NCI-H2196 treated with DMSO at 0.1 percent for 48 hours (cell line): ENCODE results near the gene GOLGA3.
"Not testable (repeated sequence)": the region's sequence is repeated elsewhere in the genome, so short reads cannot be mapped to it uniquely, and the experiment has no call there.

Source experiments
- DNase-seq: peaks from one replicate; lab custom pipeline; 2025; ENCODE audit not compliant: unreplicated experiment; lab: John Stamatoyannopoulos, UW

GOLGA3 gene, protein sequence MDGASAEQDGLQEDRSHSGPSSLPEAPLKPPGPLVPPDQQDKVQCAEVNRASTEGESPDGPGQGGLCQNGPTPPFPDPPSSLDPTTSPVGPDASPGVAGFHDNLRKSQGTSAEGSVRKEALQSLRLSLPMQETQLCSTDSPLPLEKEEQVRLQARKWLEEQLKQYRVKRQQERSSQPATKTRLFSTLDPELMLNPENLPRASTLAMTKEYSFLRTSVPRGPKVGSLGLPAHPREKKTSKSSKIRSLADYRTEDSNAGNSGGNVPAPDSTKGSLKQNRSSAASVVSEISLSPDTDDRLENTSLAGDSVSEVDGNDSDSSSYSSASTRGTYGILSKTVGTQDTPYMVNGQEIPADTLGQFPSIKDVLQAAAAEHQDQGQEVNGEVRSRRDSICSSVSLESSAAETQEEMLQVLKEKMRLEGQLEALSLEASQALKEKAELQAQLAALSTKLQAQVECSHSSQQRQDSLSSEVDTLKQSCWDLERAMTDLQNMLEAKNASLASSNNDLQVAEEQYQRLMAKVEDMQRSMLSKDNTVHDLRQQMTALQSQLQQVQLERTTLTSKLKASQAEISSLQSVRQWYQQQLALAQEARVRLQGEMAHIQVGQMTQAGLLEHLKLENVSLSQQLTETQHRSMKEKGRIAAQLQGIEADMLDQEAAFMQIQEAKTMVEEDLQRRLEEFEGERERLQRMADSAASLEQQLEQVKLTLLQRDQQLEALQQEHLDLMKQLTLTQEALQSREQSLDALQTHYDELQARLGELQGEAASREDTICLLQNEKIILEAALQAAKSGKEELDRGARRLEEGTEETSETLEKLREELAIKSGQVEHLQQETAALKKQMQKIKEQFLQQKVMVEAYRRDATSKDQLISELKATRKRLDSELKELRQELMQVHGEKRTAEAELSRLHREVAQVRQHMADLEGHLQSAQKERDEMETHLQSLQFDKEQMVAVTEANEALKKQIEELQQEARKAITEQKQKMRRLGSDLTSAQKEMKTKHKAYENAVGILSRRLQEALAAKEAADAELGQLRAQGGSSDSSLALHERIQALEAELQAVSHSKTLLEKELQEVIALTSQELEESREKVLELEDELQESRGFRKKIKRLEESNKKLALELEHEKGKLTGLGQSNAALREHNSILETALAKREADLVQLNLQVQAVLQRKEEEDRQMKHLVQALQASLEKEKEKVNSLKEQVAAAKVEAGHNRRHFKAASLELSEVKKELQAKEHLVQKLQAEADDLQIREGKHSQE (N-terminal part only)

DNA sequence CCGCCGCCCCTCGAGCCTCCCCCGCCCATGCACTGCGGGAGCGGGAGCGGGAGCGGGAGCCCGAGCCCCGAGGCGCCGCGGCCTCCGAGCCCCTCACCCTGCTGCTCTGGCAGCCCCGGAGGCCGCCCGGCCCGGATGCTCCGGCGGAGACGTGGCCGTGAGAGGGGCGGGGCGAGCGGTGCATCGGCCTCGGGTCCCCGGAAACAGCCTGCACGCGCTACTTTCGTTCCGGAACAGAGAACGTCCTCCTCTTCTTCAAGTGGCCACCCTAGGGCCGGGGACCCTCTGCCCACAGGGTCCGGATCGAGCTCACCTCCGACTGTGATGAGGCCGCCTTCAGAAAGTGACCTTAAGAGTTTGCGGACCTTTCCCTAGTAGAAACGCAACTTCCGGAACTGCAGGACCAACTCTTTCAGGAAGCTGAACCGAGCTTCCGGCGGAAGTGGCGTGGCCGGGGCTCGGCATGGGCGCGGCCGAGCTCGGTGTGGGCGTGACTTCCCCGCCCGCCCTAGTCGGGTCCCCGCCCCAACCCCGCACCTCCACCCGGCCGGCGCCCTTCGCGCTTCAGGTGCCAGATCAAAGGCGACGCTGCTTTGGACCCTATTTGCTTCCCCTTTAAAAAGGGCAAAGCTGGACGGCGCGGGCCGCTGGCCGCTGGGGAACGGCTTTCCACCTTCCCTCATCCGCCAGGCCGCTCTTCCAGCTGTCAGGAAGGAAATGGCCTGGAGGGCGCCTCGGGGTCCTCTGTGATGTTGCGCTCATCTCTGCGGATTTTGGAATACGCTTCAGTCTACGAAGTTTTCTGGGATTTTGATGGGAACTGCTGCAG lies at the start of gene GOLGA3:
Gene GOLGA3, minus strand, starts transcription at position 164 of the 829 bp plus-strand sequence. CDS start 6,741 bp downstream, outside the sequence.
- DNase-seq: peak; percentile 76

DNA sequence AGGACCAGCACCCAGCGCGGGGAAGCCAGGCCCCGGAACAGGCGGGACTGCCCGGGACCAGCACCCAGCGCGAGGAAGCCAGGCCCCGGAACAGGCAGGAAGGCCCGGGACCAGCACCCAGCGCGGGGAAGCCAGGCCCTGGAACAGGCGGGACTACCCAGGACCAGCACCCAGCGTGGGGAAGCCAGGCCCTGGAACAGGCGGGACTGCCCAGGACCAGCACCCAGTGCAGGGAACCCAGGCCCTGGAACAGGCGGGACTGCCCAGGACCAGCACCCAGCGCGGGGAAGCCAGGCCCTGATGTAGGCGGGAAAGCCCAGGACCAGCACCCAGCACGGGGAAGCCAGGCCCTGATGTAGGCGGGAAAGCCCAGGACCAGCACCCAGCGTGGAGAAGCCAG lies 46.0 kb upstream of the GOLGA3 start:
- DNase-seq: not testable (repeated sequence)

DNA sequence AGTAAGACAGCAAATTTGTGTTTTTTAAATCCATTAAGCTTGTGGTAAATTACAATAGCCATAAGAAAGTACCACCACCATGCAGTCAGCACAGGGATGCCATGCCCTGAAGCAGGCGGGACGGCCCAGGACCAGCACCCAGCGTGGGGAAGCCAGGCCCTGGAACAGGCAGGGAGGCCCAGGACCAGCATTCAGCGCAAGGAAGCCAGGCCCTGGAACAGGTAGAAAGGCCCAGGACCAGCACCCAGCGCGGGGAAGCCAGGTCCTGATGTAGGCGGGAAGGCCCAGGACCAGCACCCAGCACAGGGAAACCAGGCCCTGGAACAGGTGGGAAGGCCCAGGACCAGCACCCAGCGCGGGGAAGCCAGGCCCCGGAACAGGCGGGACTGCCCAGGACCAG lies 45.5 kb upstream of the GOLGA3 start:
- no peak for DNase-seq

DNA sequence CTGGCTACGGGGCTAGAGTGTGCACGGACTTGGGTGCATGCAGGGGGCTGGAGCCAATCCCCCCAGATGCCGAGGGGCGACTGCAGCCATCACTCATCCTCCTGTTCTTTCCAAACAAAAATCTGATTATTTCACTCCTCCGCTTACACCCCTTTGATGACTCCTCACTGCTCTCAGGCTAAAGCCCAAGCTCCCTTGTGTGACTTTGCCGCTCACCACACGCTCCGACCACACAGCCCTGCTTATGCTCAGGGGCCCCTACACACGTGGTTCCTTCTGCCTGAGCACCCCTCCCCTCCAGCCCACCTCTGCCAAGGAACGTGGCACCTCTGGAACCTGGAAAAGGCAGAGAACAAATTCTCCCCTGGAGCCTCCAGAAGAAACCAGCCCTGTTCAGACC lies 45.1 kb upstream of the GOLGA3 start:
- DNase-seq: no peak

GRCh38 chr12:132872975-132873421 lies 44.3 kb upstream of the GOLGA3 start:
- DNase-seq: no peak

GRCh38 chr12:132872073-132872855 lies 43.6 kb upstream of the GOLGA3 start:
- no peak for DNase-seq

DNA sequence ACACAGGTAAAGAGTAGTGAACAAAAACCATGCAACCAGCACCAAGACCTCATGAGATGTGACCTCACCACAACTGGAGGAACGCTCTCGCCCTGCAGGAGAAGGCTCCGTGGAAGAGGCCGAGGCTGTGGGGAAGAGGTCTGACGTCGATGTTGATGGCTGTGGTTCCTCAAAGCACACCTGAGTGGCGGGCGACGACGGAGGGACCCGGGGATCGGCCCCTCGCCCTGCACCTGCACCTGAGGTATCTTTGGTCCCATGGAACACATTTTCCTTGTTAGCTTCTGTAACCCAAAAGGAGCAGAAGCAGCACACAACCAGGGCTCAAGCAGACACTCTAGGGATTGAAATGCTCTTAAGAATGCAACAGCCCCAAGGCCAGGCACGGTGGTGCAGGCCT lies 40.9 kb upstream of the GOLGA3 start:
- no peak for DNase-seq

DNA sequence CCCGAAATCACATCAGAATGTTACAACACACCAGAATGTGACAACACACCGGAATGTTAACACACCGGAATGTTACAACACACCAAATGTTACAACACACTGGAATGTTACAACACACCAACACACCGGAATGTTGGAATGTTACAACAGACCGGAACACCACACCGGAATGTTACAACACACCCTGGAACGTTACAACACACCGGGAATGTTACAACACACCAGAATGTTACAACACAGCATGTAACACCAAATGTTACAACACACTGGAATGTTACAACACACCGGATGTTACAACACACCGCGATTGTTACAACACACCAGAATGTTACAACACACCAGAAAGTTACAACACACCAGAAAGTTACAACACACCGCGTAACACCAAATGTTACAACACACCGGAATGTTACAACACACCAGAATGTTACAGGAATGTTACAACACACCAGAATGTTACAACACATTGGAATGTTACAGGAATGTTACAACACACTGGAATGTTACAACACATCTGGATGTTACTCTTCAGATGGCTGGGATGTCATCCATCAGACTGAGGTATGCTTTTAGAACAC lies 37.7 kb upstream of the GOLGA3 start:
- DNase-seq: no peak

DNA sequence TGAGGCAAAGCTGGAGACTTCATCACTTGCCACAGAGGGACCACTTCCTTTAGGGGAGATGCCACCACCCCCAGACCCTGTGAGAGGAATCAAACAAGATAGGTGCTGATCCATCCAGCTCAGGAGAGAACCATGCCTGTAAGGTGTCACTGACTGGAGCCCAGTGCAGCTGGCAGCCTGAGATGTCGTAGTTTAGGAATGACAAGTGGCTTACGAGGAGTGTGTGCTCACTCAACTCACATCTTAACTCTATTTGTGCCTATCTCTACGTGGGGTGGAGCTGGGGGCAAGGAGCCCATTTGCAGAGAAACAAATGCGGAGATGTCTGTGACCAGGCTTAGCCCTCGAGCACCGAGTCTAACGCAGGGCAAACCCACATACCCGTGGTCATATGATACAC lies 32.9 kb upstream of the GOLGA3 start:
- DNase-seq: no peak

DNA sequence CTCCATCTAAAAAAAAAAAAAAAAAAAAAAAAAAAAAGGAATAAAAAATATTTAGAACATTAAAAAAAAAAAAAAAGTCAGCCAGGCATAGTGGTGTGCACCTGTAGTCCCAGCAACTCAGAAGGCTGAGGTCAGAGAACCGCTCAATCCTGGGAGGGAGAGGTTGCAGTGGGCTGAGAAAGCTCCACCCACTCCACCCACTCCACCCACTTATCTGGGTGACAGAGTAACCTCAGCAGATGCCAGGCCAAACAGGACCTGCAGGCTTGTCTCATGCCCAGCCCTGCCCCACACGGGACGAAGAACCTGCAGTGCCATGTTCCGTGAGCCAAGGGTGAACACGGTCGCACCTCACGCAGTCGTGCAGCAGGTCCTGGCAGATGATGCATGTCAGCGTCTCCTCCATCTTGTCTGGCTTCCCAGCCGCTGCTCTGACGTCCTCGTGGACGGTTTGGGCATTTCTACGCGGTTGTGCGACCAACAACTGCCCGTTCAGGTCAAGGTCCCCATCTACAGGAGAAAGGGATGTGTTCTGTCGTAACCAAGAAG lies 30.1 kb upstream of the GOLGA3 start:
- no peak for DNase-seq

- DNase-seq: not testable (repeated sequence)
Observed at GRCh38 chr12:132857019-132857418, 28.4 kb upstream of the GOLGA3 start.

GRCh38 chr12:132856581-132856980 lies 27.9 kb upstream of the GOLGA3 start:
- no peak for DNase-seq

GRCh38 chr12:132855211-132855610 lies 26.5 kb upstream of the GOLGA3 start:
- DNase-seq: not testable (repeated sequence)

GRCh38 chr12:132853285-132854092 lies 24.8 kb upstream of the GOLGA3 start:
- DNase-seq: no peak

DNA sequence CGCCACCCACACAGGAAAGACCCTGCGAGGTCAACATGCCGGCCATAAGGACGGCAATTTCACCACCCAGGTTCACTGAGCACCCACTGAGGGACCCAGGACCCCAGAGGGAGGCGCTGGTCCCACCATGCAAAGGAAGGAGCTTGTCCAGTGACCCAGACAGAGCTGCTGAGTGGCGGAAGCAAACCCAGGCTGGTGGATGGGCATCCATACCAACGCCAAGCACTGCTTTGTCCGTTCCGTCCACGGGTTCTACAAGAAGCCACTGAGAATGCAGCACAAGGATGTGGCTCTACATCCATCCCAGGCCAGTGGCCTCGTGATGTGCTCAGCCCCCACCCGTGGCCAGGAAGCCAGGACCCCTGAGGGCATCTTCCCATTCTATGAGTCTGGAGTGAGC lies 23.8 kb upstream of the GOLGA3 start:
- DNase-seq: no peak

- no peak for DNase-seq
Observed at GRCh38 chr12:132851465-132851864, 22.8 kb upstream of the GOLGA3 start.

DNA sequence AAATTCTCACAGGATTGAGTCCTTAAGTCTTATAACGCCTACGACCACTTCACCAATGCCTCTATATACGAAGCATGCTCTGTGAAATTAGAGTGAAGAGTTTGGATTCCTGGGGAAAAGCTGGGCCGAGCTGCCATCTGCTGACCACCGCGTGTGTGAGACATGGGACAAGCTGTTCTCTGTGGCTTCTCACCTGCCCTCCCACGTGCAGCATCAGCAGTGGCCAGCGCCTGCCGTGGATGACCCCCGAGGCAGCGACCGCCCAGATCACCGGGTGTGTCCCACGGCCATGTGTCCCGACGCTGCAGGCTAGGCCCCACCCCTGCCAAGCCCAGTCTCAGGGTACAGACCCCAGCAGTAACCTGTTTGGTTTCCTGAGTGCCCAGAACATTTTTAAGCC lies 21.6 kb upstream of the GOLGA3 start:
- DNase-seq: no peak

DNA sequence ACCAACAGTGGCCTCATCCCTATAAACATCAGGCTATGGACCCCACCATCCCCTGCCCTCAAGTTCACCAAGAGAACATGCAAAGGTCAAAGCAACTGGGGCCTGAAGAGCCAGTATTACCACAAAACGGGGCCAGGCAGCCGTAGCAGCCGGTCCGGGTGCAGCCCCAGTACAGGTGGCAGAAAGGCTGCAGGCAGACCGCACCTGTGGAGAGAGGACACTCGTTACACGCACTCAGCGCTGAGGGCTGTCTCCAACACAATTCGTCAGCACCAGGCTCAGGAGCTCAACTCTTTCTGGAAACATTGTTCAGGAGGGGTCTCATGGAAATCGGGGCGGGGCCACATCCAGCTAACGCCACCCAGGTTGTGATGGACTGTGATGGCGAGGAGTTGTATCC lies 19.9 kb upstream of the GOLGA3 start:
- DNase-seq: no peak
